ENCODE data around the gene PHYH.

Gene PHYH

GRCh38 chr10:13310518-13311176 is 10.8 kb upstream of the PHYH start:
- Histone ChIP-seq H3K4me1 (ENCODE audit: insufficient read depth, low read length, poor library complexity, severe bottlenecking) (no peaks in the 10 kb centered on the region), H2AFZ (ENCODE audit: low read length) (no peak overlapping the region), H3K9me3 (ENCODE audit: insufficient read depth, low read depth, low read length) (no peaks in the 10 kb centered on the region), H4K20me1 (ENCODE audit: insufficient read depth, low read length, poor library complexity, severe bottlenecking) (no peaks in the 10 kb centered on the region), H3K9ac (ENCODE audit: low read depth, low read length, poor library complexity, severe bottlenecking) (no peak overlapping the region), H3K9me2 (replicated peaks; ENCODE audit: low read depth, low read length) (no peaks in the 10 kb centered on the region), H3K79me2 (ENCODE audit: insufficient read depth, low read length) (no peaks in the 10 kb centered on the region), H3K27me3 (ENCODE audit: insufficient read depth, low read length, poor library complexity, severe bottlenecking) (no peaks in the 10 kb centered on the region), H3F3A (ENCODE audit: low read depth) (no peaks in the 10 kb centered on the region), H3K4me2 (ENCODE audit: low read depth, low read length, poor library complexity, severe bottlenecking) (no peak overlapping the region), H3K4me3 (ENCODE audit: low read length, poor library complexity, severe bottlenecking) (no peak overlapping the region), H3K36me3 (ENCODE audit: insufficient read depth, low read length) (no peaks in the 10 kb centered on the region)
- TF ChIP-seq EZH2phosphoT487 (IDR thresholded peaks at IDR 0.05; ENCODE audit: borderline replicate concordance), result no peak

- H3K36me3 ChIP-seq (ENCODE audit: insufficient read depth, low read length), result no peaks in the 10 kb centered on the region
- TF ChIP-seq CTCF (conservative IDR thresholded peaks at IDR 0.05; ENCODE audit: low read length) (no peak), EZH2phosphoT487 (IDR thresholded peaks at IDR 0.05; ENCODE audit: borderline replicate concordance) (no peak)
- no peak overlapping the region for H3K9ac ChIP-seq (ENCODE audit: low read depth, low read length, poor library complexity, severe bottlenecking)
- no peaks in the 10 kb centered on the region for H3F3A ChIP-seq (ENCODE audit: low read depth)
- H3K9me3 ChIP-seq (ENCODE audit: insufficient read depth, low read depth, low read length), result no peaks in the 10 kb centered on the region
- no peak overlapping the region for H3K4me3 ChIP-seq (ENCODE audit: low read length, poor library complexity, severe bottlenecking)
- H3K27me3 ChIP-seq (ENCODE audit: insufficient read depth, low read length, poor library complexity, severe bottlenecking), result no peaks in the 10 kb centered on the region
- no peaks in the 10 kb centered on the region for H3K79me2 ChIP-seq (ENCODE audit: insufficient read depth, low read length)
- H3K4me2 ChIP-seq (ENCODE audit: low read depth, low read length, poor library complexity, severe bottlenecking), result no peak overlapping the region
- H4K20me1 ChIP-seq (ENCODE audit: insufficient read depth, low read length, poor library complexity, severe bottlenecking), result no peaks in the 10 kb centered on the region
- H2AFZ ChIP-seq (ENCODE audit: low read length), result no peak overlapping the region
- no peaks in the 10 kb centered on the region for H3K4me1 ChIP-seq (ENCODE audit: insufficient read depth, low read length, poor library complexity, severe bottlenecking)
- no peaks in the 10 kb centered on the region for H3K9me2 ChIP-seq (replicated peaks; ENCODE audit: low read depth, low read length)
These were observed 9.9 kb upstream of the PHYH start for GRCh38 chr10:13309792-13310191.

- Histone ChIP-seq H3K79me2 (ENCODE audit: insufficient read depth, low read length) (no peaks in the 10 kb centered on the region), H3K9me2 (replicated peaks; ENCODE audit: low read depth, low read length) (no peaks in the 10 kb centered on the region), H3K4me1 (ENCODE audit: insufficient read depth, low read length, poor library complexity, severe bottlenecking) (no peaks in the 10 kb centered on the region), H2AFZ (ENCODE audit: low read length) (no peak overlapping the region), H3K9ac (ENCODE audit: low read depth, low read length, poor library complexity, severe bottlenecking) (no peak overlapping the region), H4K20me1 (ENCODE audit: insufficient read depth, low read length, poor library complexity, severe bottlenecking) (no peaks in the 10 kb centered on the region), H3K27me3 (ENCODE audit: insufficient read depth, low read length, poor library complexity, severe bottlenecking) (no peaks in the 10 kb centered on the region), H3F3A (ENCODE audit: low read depth) (no peaks in the 10 kb centered on the region), H3K36me3 (ENCODE audit: insufficient read depth, low read length) (no peaks in the 10 kb centered on the region), H3K4me2 (ENCODE audit: low read depth, low read length, poor library complexity, severe bottlenecking) (no peak overlapping the region), H3K4me3 (ENCODE audit: low read length, poor library complexity, severe bottlenecking) (no peak overlapping the region), H3K9me3 (ENCODE audit: insufficient read depth, low read depth, low read length) (no peaks in the 10 kb centered on the region)
- TF ChIP-seq CTCF (conservative IDR thresholded peaks at IDR 0.05; ENCODE audit: low read length) (no peak), EZH2phosphoT487 (IDR thresholded peaks at IDR 0.05; ENCODE audit: borderline replicate concordance) (no peak)
These were observed 8.2 kb upstream of the PHYH start for GRCh38 chr10:13308096-13308495.

- H2AFZ ChIP-seq (ENCODE audit: low read length), result no peak overlapping the region
These were observed 6.2 kb upstream of the PHYH start for GRCh38 chr10:13306103-13306502.

More at GRCh38 chr10:13306103-13306502, 6.2 kb upstream of the PHYH start:
- H4K20me1 ChIP-seq (ENCODE audit: insufficient read depth, low read length, poor library complexity, severe bottlenecking), result no peaks in the 10 kb centered on the region
- no peaks in the 10 kb centered on the region for H3K9me3 ChIP-seq (ENCODE audit: insufficient read depth, low read depth, low read length)
- no peaks in the 10 kb centered on the region; the same call in 1 of the 2 replicates for H3K79me2 ChIP-seq (ENCODE audit: insufficient read depth, low read length)
- H3F3A ChIP-seq (ENCODE audit: low read depth), result no peaks in the 10 kb centered on the region
- H3K4me2 ChIP-seq (ENCODE audit: low read depth, low read length, poor library complexity, severe bottlenecking), result no peak overlapping the region
- H3K4me1 ChIP-seq (ENCODE audit: insufficient read depth, low read length, poor library complexity, severe bottlenecking), result peaks cover 2% of the 10 kb centered on the region
- TF ChIP-seq EZH2phosphoT487 (IDR thresholded peaks at IDR 0.05; ENCODE audit: borderline replicate concordance) (no peak), CTCF (conservative IDR thresholded peaks at IDR 0.05; ENCODE audit: low read length) (no peak)
- H3K36me3 ChIP-seq (ENCODE audit: insufficient read depth, low read length), result no peaks in the 10 kb centered on the region
- no peaks in the 10 kb centered on the region for H3K9me2 ChIP-seq (replicated peaks; ENCODE audit: low read depth, low read length)
- H3K27me3 ChIP-seq (ENCODE audit: insufficient read depth, low read length, poor library complexity, severe bottlenecking), result no peaks in the 10 kb centered on the region
- no peak overlapping the region for H3K4me3 ChIP-seq (ENCODE audit: low read length, poor library complexity, severe bottlenecking)
- H3K9ac ChIP-seq (ENCODE audit: low read depth, low read length, poor library complexity, severe bottlenecking), result no peak overlapping the region
